GM12878 (cell line): ENCODE results near the gene SNAPIN. TPM values are rescaled to one million over a fixed set of nuclear protein-coding genes. Genes with fewer than 3 reads are reported as not detected.

Experiments used
- ATAC-seq: fragments of 200-7000 bp; cut with Tn5 transposase; 3 replicates; pipeline ENCODE4 v1.9.1; 2020; ENCODE audit warnings: mild to moderate bottlenecking, moderate library complexity
- BruUV-seq: library from RNA; stranded (reverse); fragments of 400-500 nt; replicated peaks from 2 replicates; lab custom pipeline; 2021; lab: Mats Ljungman, UMichigan
- CTCF ChIA-PET: fragments of 300-600 bp; sonication (Branson Sonifier 250); formaldehyde crosslinking; extraction: SDS; loops from one replicate; lab custom pipeline; 2021; ENCODE audit warnings: inconsistent platforms; lab: Yijun Ruan, JAX
- POLR2A ChIA-PET: fragments of 350-600 bp; formaldehyde crosslinking; extraction: SDS; loops from one replicate; lab custom pipeline; 2021; ENCODE audit warnings: inconsistent platforms; lab: Charles Lee
- RAD21 ChIA-PET: fragments of 300-600 bp; sonication (Branson Sonifier 250); formaldehyde crosslinking; loops from one replicate; lab custom pipeline; 2023; ENCODE audit warnings: antibody characterized with exemption; ENCODE audit not compliant: unreplicated experiment; lab: Charles Lee
- SMC1A ChIA-PET: fragments of 300-600 bp; sonication (Branson Sonifier 250); formaldehyde crosslinking; loops from one replicate; lab custom pipeline; 2023; ENCODE audit not compliant: unreplicated experiment, uncharacterized antibody; lab: Charles Lee
- DNase-seq: peaks from one replicate; pipeline ENCODE4 v3.0.0-alpha.2; 2011; ENCODE audit warnings: low read depth, low spot score
- FAIRE-seq: peaks from 3 replicates; lab custom pipeline; 2011; peaks lifted over from hg19 to GRCh38; lab: Jason Lieb, UNC
- H2AFZ ChIP-seq: 2 replicates; pipeline ENCODE4 v1.6.0; 2011; ENCODE audit warnings: low read depth, low read length, control low read depth; ENCODE audit not compliant: control insufficient read depth
- H3K27ac ChIP-seq: 2 replicates; pipeline ENCODE4 v1.5.1; 2011; ENCODE audit warnings: control low read depth; ENCODE audit not compliant: control insufficient read depth, insufficient read depth
- H3K27me3 ChIP-seq, 2 experiments: replicated peaks in 1 of 2; 2 replicates each; pipeline versions ENCODE4 v1.6.0 to v1.6.1; 2011; ENCODE audit warnings: low read length in 1 of 2; ENCODE audit not compliant: control insufficient read depth in 2 of 2, insufficient read depth in 2 of 2
- H3K36me3 ChIP-seq, 2 experiments: 2 replicates each; pipeline ENCODE4 v1.5.1; 2011; ENCODE audit warnings: low read length in 1 of 2; ENCODE audit not compliant: control insufficient read depth in 2 of 2, insufficient read depth in 2 of 2
- H3K4me1 ChIP-seq: 2 replicates; pipeline ENCODE4 v1.6.1; 2011; ENCODE audit warnings: mild to moderate bottlenecking, low read length, moderate library complexity, mixed read lengths; ENCODE audit not compliant: control insufficient read depth, insufficient read depth
- H3K4me2 ChIP-seq: 2 replicates; pipeline ENCODE4 v1.6.0; 2011; ENCODE audit warnings: control low read depth; ENCODE audit not compliant: control insufficient read depth, insufficient read depth
- H3K4me3 ChIP-seq: fragments of 200-600 bp; sonication (generic); 2 replicates; pipeline ENCODE4 v1.5.1; 2016
- H3K79me2 ChIP-seq: 2 replicates; pipeline ENCODE4 v1.6.0; 2011; ENCODE audit warnings: low read length; ENCODE audit not compliant: control insufficient read depth, insufficient read depth
- H3K9ac ChIP-seq: 2 replicates; pipeline ENCODE4 v1.8.0; 2011; ENCODE audit warnings: low read length, control low read depth, mixed read lengths; ENCODE audit not compliant: control insufficient read depth, insufficient read depth
- H3K9me3 ChIP-seq: replicated peaks from 3 replicates; pipeline ENCODE4 v1.5.1; 2011; ENCODE audit warnings: mild to moderate bottlenecking, low read length; ENCODE audit not compliant: control insufficient read depth, insufficient read depth
- H4K20me1 ChIP-seq: 2 replicates; pipeline ENCODE4 v1.6.0; 2011; ENCODE audit not compliant: control insufficient read depth, insufficient read depth
- ATF2 ChIP-seq: IDR thresholded peaks from 2 replicates; pipeline ENCODE4 v1.6.1; 2012; ENCODE audit warnings: low read length, inconsistent platforms
- BCL3 ChIP-seq: IDR thresholded peaks from 2 replicates; pipeline ENCODE4 v1.6.1; 2011; ENCODE audit warnings: borderline replicate concordance, low read depth, mild to moderate bottlenecking, moderate library complexity, low read length; ENCODE audit not compliant: insufficient read depth, poor library complexity, severe bottlenecking
- CTCF ChIP-seq, 3 experiments: IDR thresholded peaks in 2 of 3; conservative IDR thresholded peaks in 1 of 3; 2 replicates each; pipeline ENCODE4 v1.5.1; 2011; ENCODE audit warnings: low read depth in 3 of 3, low read length in 3 of 3, mild to moderate bottlenecking in 3 of 3, control low read depth in 2 of 3, moderate library complexity in 2 of 3, inconsistent platforms in 1 of 3, mixed read lengths in 1 of 3; ENCODE audit not compliant: control insufficient read depth in 2 of 3, insufficient read depth in 1 of 3; ENCODE audit errors: extremely low read depth in 1 of 3
- DPF2 ChIP-seq: fragments of 450-650 bp; IDR thresholded peaks from 2 replicates; pipeline ENCODE4 v1.6.1; 2017; ENCODE audit warnings: mild to moderate bottlenecking
- FOXM1 ChIP-seq: IDR thresholded peaks from 2 replicates; pipeline ENCODE4 v1.6.1; 2012; ENCODE audit warnings: low read depth, mild to moderate bottlenecking, inconsistent platforms, low read length, moderate library complexity
- JUNB ChIP-seq: IDR thresholded peaks from 2 replicates; pipeline ENCODE4 v1.6.1; 2016; ENCODE audit warnings: antibody characterized with exemption, mild to moderate bottlenecking
- KDM1A ChIP-seq: fragments of 200-600 bp; sonication (generic); IDR thresholded peaks from 2 replicates; pipeline ENCODE4 v1.6.1; 2016; ENCODE audit warnings: borderline replicate concordance
- MYC ChIP-seq: IDR thresholded peaks from 2 replicates; pipeline ENCODE4 v1.6.1; 2011; ENCODE audit warnings: mild to moderate bottlenecking, low read length, moderate library complexity, inconsistent platforms; ENCODE audit not compliant: insufficient read depth, insufficient replicate concordance, insufficient read length, severe bottlenecking
- POU2F2 ChIP-seq: IDR thresholded peaks from 3 replicates; pipeline ENCODE4 v1.6.1; 2011; ENCODE audit warnings: low read depth, mild to moderate bottlenecking, low read length, borderline replicate concordance
- SMAD1 ChIP-seq: fragments of 450-650 bp; IDR thresholded peaks from 2 replicates; pipeline ENCODE4 v1.6.1; 2018; ENCODE audit warnings: mild to moderate bottlenecking, low read depth; ENCODE audit not compliant: partially characterized antibody
- SMAD5 ChIP-seq: IDR thresholded peaks from 2 replicates; pipeline ENCODE4 v1.6.1; 2016; ENCODE audit warnings: antibody characterized with exemption, low read depth
- STAT1 ChIP-seq: fragments of 450-650 bp; conservative IDR thresholded peaks from 2 replicates; pipeline ENCODE4 v1.6.1; 2014; ENCODE audit warnings: antibody characterized with exemption, mild to moderate bottlenecking
- TCF12 ChIP-seq: IDR thresholded peaks from 2 replicates; pipeline ENCODE4 v1.6.1; 2011; ENCODE audit warnings: low read depth, mild to moderate bottlenecking, low read length
- ZSCAN29 ChIP-seq: fragments of 450-650 bp; IDR thresholded peaks from 2 replicates; pipeline ENCODE4 v1.6.1; 2017; ENCODE audit warnings: mild to moderate bottlenecking, moderate library complexity
- WGBS: methylation state at CpG from one replicate; pipeline ENCODE4 v1.1.6; 2016; ENCODE audit warnings: low lambda C conversion rate; ENCODE audit not compliant: insufficient replicate concordance, insufficient coverage; ENCODE audit errors: missing lambda C conversion rate; 5-methylcytosine and 5-hydroxymethylcytosine counted together
- in situ Hi-C: fragments of 300-500 bp; cut with MboI; formaldehyde crosslinking; loops from 9 replicates; pipeline ENCODE4 v1.14.3; 2018; ENCODE audit warnings: mixed read lengths
- intact Hi-C: fragments of 100-400 bp; cut with micrococcal nuclease; formaldehyde crosslinking; loops from one replicate; pipeline ENCODE4 v1.14.2; 2022; ENCODE audit not compliant: unreplicated experiment
- polyA plus RNA-seq, 11 experiments: library from polyadenylated mRNA; depleted of rRNA in 4 of 11; unstranded in 6 of 11; stranded (reverse) in 5 of 11; fragments of >200 nt; fragmentation: Nextera tagmentation in 4 of 11; fragmentation: Illumina TruSeq in 1 of 11; extraction: Ambion mirVana in 4 of 11; extraction: Trizol in 1 of 11; gene quantifications; 1 replicate in 1 of 11; 2 replicates in 10 of 11; pipeline versions ENCODE4 v1.2.1 to v1.2.3, GENCODE V29; 2011 to 2016; ENCODE audit warnings: inconsistent platforms in 2 of 11, missing spikeins in 2 of 11, low read depth in 1 of 11
- total RNA-seq, 4 experiments: library from RNA; depleted of rRNA in 3 of 4; stranded (reverse); fragments of >200 nt in 3 of 4; fragmentation: Illumina TruSeq in 1 of 4; extraction: Trizol in 1 of 4; gene quantifications; 2 replicates each; pipeline versions ENCODE4 v1.2.1 to v1.2.3, GENCODE V29; 2013 to 2021

Gene SNAPIN
- total and polyA plus RNA-seq, 10 of the 15 experiments (the other 5 are each of a cell fraction or from before 2014, with no cell fraction given): 12.4 to 78.1 (median 38.6) TPM

- CTCF ChIA-PET: no interaction called here
- H3K4me2 ChIP-seq: no peak overlapping the region
Measured at GRCh38 chr1:153609585-153609907, 49.0 kb upstream of the SNAPIN start.

GRCh38 chr1:153610334-153610733, 48.2 kb upstream of the SNAPIN start:
- Histone ChIP-seq H3K4me2 (no peak overlapping the region), H3K4me1 (no peaks in the 10 kb centered on the region), H3K27me3 (no peaks in the 10 kb centered on the region), H2AFZ (no peak overlapping the region), H3K27ac (no peak overlapping the region), H3K9me3 (no peaks in the 10 kb centered on the region), H3K4me3 (no peak overlapping the region), H4K20me1 (no peaks in the 10 kb centered on the region), H3K79me2 (no peaks in the 10 kb centered on the region), H3K36me3 (no peaks in the 10 kb centered on the region), H3K9ac (no peak overlapping the region)
- in situ Hi-C loops: no loop called here
- intact Hi-C loops: no loop called here
- ChIA-PET CTCF (interaction anchor here (0.5 to 0.7 kb wide), 2 partner anchors 36 to 949 kb away, joined by 3 read pairs; no protein-coding TSS in a partner anchor), RAD21 (no interaction called here), POLR2A (no interaction called here), SMC1A (no interaction called here)
- ATAC-seq: no peak
- no peak for FAIRE-seq
- 23% methylated on average over 4 of the region's 4 CpGs for WGBS
- DNase-seq: no peak
- BruUV-seq: no TSS peak
- TF ChIP-seq DPF2 (no peak), FOXM1 (no peak), ATF2 (no peak), STAT1 (no peak), SMAD5 (no peak), ZSCAN29 (no peak), TCF12 (no peak), BCL3 (no peak), SMAD1 (no peak), JUNB (no peak), MYC (no peak), CTCF (IDR thresholded peaks at IDR 0.05 in 2 of 3, conservative IDR thresholded peaks at IDR 0.05 in 1 of 3; ENCODE audit: control insufficient read depth in 2 of 3, extremely low read depth in 1 of 3, insufficient read depth in 1 of 3, low read depth in 3 of 3, low read length in 3 of 3) (no peak), POU2F2 (no peak), KDM1A (no peak)

More at GRCh38 chr1:153609585-153609907, 49.0 kb upstream of the SNAPIN start:
- Histone ChIP-seq H3K27me3 (no peaks in the 10 kb centered on the region), H3K27ac (no peak overlapping the region), H2AFZ (no peak overlapping the region), H4K20me1 (no peaks in the 10 kb centered on the region), H3K9me3 (no peaks in the 10 kb centered on the region), H3K4me1 (no peaks in the 10 kb centered on the region), H3K4me3 (no peak overlapping the region), H3K36me3 (no peaks in the 10 kb centered on the region), H3K9ac (no peak overlapping the region), H3K79me2 (no peaks in the 10 kb centered on the region)
- FAIRE-seq (no peak), ATAC-seq (no peak), DNase-seq (no peak)
- no peak for TF ChIP-seq FOXM1
- in situ Hi-C loops (no loop called here), intact Hi-C loops (no loop called here)
- POLR2A ChIA-PET: no interaction called here
- 45% methylated on average over 6 of the region's 6 CpGs for WGBS
- RAD21 ChIA-PET: no interaction called here
- no TSS peak for BruUV-seq
- SMC1A ChIA-PET: no interaction called here
